ENCODE results near the gene EPC1.
"Not testable (repeated sequence)": the region's sequence is repeated elsewhere in the genome, so short reads cannot be mapped to it uniquely, and the experiment has no call there.

The EPC1 gene, protein sequence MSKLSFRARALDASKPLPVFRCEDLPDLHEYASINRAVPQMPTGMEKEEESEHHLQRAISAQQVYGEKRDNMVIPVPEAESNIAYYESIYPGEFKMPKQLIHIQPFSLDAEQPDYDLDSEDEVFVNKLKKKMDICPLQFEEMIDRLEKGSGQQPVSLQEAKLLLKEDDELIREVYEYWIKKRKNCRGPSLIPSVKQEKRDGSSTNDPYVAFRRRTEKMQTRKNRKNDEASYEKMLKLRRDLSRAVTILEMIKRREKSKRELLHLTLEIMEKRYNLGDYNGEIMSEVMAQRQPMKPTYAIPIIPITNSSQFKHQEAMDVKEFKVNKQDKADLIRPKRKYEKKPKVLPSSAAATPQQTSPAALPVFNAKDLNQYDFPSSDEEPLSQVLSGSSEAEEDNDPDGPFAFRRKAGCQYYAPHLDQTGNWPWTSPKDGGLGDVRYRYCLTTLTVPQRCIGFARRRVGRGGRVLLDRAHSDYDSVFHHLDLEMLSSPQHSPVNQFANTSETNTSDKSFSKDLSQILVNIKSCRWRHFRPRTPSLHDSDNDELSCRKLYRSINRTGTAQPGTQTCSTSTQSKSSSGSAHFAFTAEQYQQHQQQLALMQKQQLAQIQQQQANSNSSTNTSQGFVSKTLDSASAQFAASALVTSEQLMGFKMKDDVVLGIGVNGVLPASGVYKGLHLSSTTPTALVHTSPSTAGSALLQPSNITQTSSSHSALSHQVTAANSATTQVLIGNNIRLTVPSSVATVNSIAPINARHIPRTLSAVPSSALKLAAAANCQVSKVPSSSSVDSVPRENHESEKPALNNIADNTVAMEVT

DNA sequence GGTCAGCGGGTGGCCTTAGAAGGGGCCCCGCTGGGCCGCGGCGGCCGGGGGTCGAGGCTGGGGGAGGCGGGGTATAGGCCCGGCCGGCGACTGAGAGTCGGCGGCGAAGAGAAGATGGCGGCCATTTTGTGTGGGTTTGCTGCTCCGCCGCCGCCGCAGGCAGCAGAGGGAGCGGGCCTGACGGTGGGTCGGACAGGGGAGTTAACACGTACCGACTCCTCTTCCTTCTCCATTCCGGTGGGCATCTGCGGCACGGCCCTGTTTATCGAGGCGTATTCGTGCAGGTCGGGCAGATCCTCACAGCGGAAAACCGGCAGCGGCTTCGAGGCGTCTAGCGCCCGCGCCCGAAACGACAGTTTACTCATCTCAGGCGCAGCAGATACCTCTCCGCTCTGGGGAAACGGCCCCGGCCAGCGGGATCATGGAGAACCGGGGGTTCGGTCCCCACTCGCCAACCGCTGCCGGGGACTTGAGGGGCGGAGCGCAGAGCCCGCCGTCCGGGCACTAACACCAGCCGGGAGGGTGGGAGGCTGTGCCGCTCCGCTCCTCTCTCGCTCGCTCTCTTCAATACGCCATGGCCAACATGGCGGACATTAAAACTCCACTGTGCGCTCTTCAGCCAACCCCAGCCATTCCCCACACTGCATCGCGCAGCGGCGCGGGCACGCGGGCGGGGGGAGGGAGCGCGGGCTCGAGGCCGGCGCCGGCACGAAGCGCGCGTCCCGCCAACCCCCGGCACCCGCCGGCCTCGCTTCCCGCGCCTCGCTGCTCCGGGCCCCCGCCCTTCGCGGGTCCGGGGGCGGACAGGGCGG is at the start of gene EPC1:
Gene EPC1 (minus strand): TSS at position 608 of the 812 bp plus-strand sequence. CDS start 243 bp downstream, at position 365.
- peak; percentile 70 to 73 for DNase-seq (ENCODE audit: extremely low read depth in 1 of 2, low read depth in 1 of 2)

DNA sequence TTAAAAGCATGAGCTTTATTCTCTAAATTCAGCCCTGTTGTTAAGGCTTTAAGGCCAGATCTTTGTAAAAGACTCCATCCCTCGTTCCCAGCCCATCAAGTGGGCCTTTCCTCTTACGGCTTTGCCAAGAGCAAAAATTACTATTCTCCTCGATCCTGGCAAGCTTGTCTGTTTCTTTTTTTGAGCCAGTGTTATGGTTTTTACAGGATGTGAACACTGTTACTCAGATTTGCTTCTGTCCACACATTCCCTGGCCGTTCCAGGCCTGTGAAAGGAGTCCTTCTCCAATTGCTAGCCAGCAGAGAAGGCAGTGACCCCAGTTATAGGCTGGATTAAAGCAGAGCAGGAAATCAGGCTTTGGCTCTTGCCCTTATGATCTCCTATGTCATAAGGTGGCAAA is 47.0 kb upstream of the EPC1 start:
- DNase-seq (ENCODE audit: extremely low read depth in 1 of 2, low read depth in 1 of 2) = no peak

GRCh38 chr10:32392284-32392683 is 45.3 kb upstream of the EPC1 start:
- not testable (repeated sequence) for DNase-seq (ENCODE audit: extremely low read depth in 1 of 2, low read depth in 1 of 2)

- DNase-seq (ENCODE audit: extremely low read depth in 1 of 2, low read depth in 1 of 2) = no peak
Measured at GRCh38 chr10:32390193-32390592, 43.2 kb upstream of the EPC1 start.

DNA sequence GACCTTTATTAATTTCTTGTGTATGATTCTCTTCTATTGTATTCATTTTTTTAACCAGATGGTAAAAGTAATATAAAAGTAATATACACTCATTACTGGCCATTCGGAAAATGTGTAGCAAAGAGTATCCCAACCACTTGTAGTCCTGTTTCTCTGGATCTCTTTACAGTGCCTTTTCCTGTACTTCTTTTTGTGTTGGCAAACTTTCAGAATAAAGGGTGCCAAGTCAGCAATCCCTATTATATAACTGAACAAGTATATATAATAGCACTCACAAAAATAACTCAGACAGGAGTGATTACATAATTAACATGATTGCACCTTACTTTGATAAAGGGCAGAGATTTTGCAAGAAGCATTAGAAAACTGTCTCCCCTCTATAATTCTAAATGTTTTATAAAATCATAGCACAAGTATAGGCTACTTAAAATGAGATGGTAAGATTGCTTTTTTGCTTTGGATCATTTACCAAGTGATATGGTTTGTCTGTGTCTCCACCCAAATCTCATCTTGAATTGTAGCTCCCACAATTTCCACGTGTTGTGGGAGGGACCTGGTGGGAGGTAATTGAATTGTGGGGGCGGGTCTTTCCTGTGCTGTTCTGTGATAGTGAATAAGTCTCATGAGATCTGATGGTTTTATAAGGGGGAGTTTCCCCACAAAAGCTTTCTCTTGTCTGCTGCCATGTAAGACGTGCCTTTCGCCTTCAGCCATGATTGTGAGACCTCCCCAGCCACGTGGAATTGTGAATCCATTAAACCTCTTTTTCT is 41.5 kb upstream of the EPC1 start:
- DNase-seq (ENCODE audit: extremely low read depth in 1 of 2, low read depth in 1 of 2) = no peak

GRCh38 chr10:32386623-32387260 is 39.8 kb upstream of the EPC1 start:
- DNase-seq (ENCODE audit: extremely low read depth in 1 of 2, low read depth in 1 of 2) = no peak

GRCh38 chr10:32384171-32384570 is 37.2 kb upstream of the EPC1 start:
- DNase-seq (ENCODE audit: extremely low read depth in 1 of 2, low read depth in 1 of 2) = no peak

DNA sequence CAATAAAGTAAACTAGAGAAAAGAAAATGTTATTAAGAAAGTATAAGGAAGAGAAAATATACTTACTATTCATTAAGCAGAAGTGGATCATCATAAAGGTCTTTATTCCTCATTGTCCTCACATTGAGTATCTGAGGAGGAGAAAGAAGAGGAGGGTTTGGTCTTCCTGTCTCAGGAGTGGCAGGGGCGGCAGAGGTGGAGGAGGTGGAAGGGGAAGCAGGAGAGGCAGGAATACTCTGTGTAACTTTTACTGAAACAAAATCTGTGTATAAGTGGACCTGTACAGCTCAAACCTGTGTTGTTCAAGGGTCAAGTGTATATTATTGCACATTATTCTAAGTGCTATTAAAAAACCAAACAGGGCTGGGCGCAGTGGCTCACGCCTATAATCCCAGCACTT is 34.2 kb upstream of the EPC1 start:
- no peak for DNase-seq (ENCODE audit: extremely low read depth in 1 of 2, low read depth in 1 of 2)

GRCh38 chr10:32379950-32380551 is 33.1 kb upstream of the EPC1 start:
- no peak for DNase-seq (ENCODE audit: extremely low read depth in 1 of 2, low read depth in 1 of 2)

- DNase-seq (ENCODE audit: extremely low read depth in 1 of 2, low read depth in 1 of 2) = no peak
Measured at GRCh38 chr10:32379318-32379949, 32.5 kb upstream of the EPC1 start.

DNA sequence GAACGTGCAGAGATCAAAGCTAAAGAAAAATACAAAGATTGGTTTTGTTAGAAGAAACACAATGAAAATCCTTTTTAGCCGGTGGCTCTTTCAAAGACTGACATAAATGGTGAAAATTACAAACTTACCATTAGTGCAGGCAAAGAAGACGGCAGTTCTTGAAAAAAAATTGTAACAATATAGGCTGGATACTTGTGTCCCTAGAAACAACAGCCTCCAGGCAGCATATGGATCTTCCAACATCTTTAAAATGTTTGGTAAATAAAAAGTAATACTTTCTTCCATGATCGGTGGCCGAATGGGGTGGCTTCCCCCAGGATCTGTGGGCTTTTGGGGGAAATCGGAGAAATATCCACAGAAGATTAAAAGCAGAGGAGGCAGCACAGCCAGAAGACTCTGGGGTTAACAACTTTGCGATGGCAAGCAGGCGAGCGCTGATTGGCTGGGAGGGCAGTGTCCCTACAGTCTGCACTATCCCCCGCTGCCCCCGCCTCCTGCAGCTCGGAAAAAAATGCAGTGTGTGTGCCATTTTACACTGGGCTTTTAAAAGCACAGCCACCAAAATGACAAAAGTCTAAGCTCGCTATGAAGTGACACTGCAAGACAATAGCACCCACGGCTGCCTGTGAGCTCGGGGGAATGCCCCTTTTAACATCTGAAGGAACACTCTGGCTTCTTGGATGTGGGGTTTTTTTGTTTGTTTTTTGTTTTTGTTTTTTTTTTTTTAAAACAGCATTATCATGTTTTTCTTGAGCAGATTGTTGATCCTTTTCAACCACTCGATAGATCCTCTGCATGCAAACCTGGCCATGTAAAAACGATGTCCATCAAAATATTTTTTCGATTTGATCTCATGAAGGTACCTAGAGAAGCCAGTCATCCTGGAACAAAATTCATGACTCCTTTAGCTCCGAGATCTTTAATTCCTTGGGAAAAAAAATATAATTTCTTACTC is 31.7 kb upstream of the EPC1 start:
- DNase-seq (ENCODE audit: extremely low read depth in 1 of 2, low read depth in 1 of 2) = peak; percentile 69 to 90

GRCh38 chr10:32377458-32378259 is 30.7 kb upstream of the EPC1 start:
- DNase-seq (ENCODE audit: extremely low read depth in 1 of 2, low read depth in 1 of 2) = no peak

DNA sequence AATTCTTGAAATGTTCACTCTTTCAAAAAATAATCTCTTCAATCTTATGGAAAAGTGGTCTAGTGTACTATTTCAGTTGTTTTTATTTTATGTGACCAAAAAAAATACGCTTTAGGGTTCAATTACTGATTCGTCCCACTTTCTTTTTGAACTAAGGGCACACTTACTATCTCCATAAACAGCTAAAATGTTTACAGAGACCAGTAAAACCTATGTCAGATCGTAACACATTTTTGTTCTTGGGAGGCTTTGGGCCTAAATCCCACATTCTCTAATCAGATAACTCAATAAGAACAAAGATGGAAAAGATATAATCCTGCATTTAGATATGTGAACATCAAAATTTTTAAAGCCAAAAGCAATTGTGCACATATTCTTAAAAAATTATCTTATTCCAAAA is 29.8 kb upstream of the EPC1 start:
- no peak for DNase-seq (ENCODE audit: extremely low read depth in 1 of 2, low read depth in 1 of 2)

GRCh38 chr10:32376097-32376496 is 29.1 kb upstream of the EPC1 start:
- no peak for DNase-seq (ENCODE audit: extremely low read depth in 1 of 2, low read depth in 1 of 2)

DNA sequence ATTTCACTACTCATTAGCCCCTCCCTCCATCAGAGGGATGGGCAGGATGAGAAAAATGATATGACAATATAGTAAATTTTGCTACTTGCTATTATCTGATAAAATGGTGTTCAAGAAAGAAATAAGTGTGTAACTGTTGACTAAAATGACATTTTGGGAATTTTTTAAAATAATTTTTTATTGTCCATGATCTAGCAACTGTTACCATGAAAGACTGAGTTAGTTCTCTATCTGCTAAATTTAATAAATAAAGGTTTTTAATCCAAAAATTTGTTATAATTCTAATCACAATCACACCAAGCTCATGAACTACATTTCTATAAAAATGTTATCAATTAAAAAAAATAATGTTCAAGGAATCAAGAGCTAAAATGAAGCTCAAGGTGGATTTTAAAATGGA is 28.7 kb upstream of the EPC1 start:
- DNase-seq (ENCODE audit: extremely low read depth in 1 of 2, low read depth in 1 of 2) = no peak

GRCh38 chr10:32374605-32375004 is 27.6 kb upstream of the EPC1 start:
- DNase-seq (ENCODE audit: extremely low read depth in 1 of 2, low read depth in 1 of 2) = no peak

DNA sequence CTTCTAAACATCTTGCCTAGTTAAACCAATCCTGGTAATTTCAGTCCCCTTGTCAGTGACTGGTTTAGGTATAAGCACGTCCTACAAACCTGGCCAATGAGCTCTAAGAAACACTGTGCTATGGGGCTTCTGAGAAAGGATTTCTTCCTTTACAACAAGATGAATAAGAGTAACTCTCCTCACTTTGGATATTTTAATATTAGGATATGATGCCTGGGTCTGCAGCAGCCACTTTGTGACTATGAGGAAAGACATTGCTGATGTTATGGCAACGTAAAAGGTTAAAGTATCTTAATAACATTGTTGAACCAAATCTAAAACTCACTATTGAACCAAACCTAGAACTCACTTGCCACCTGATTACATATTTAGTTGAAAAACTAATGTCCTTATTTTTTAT is 26.5 kb upstream of the EPC1 start:
- DNase-seq (ENCODE audit: extremely low read depth in 1 of 2, low read depth in 1 of 2) = no peak

Measured in stimulated activated CD8-positive, alpha-beta memory T cell treated with anti-CD3 and anti-CD28 coated beads, Interleukin-7, amount 100 ng/mL, for 48 hours (primary cell).